ENCODE measurements around the gene RARS1. TPM values are rescaled to one million over a fixed set of nuclear protein-coding genes. Genes with fewer than 3 reads are reported as not detected.

Gene RARS1
- total and polyA plus RNA-seq, 2 experiments from 2014 or later = 75.1 to 129 TPM

- Histone ChIP-seq H3K36me3 (ENCODE audit: insufficient read depth) (peaks cover 15% of the 10 kb centered on the region), H3F3A (replicated peaks; ENCODE audit: low read depth) (no peaks in the 10 kb centered on the region), H2AFZ (no peak overlapping the region), H3K27me3 (ENCODE audit: insufficient read depth) (no peaks in the 10 kb centered on the region), H3K4me2 (no peak overlapping the region), H3K79me2 (replicated peaks; ENCODE audit: insufficient read depth) (peaks cover 25% of the 10 kb centered on the region; the same call in 1 of the 2 replicates), H4K20me1 (replicated peaks; ENCODE audit: insufficient read depth) (peaks cover 16% of the 10 kb centered on the region), H3K9me2 (ENCODE audit: insufficient read depth) (no peaks in the 10 kb centered on the region), H3K27ac (ENCODE audit: low read depth) (no peak overlapping the region), H3K4me3 (no peak overlapping the region), H3K4me1 (ENCODE audit: insufficient read depth) (no peaks in the 10 kb centered on the region)
- Mint-ChIP-seq H3K4me3 (no peak overlapping the region), H3K27me3 (ENCODE audit: insufficient read depth, low read depth, poor library complexity) (no peaks in the 10 kb centered on the region), H3K27ac (no peak overlapping the region), H3K36me3 (ENCODE audit: low read depth) (peaks cover 54% of the 10 kb centered on the region; the same call in 2 of the 3 replicates), H3K9me3 (no peaks in the 10 kb centered on the region), H3K4me1 (no peaks in the 10 kb centered on the region; the same call in 2 of the 3 replicates)
- TF ChIP-seq EZH2 (IDR thresholded peaks at IDR 0.05; ENCODE audit: low read depth, unreplicated experiment) (no peak), CTCF (conservative IDR thresholded peaks at IDR 0.05; ENCODE audit: low read depth in 2 of 2) (no peak), ZNF331 (CRISPR knock-in tag; IDR thresholded peaks at IDR 0.05; ENCODE audit: low read depth) (no peak), ZNF114 (CRISPR knock-in tag; IDR thresholded peaks at IDR 0.05) (no peak), ZNF462 (CRISPR knock-in tag; IDR thresholded peaks at IDR 0.05) (no peak), EZH2phosphoT487 (IDR thresholded peaks at IDR 0.05; ENCODE audit: unreplicated experiment) (no peak), POLR2AphosphoS5 (IDR thresholded peaks at IDR 0.05; ENCODE audit: low read depth) (no peak), ETS1 (IDR thresholded peaks at IDR 0.05) (no peak), JUNB (IDR thresholded peaks at IDR 0.05; ENCODE audit: unreplicated experiment) (no peak), NANOG (IDR thresholded peaks at IDR 0.05; ENCODE audit: borderline replicate concordance) (no peak), REST (IDR thresholded peaks at IDR 0.05; ENCODE audit: unreplicated experiment) (no peak), STAT1 (IDR thresholded peaks at IDR 0.05; ENCODE audit: unreplicated experiment) (no peak), CREB1 (CRISPR knock-in tag; IDR thresholded peaks at IDR 0.05; ENCODE audit: low read depth) (no peak)
- no peak for ATAC-seq
- DNase-seq (ENCODE audit: low spot score) = no peak
Observed at GRCh38 chr5:168553377-168554130, 67.3 kb downstream of the RARS1 start.
